ENCODE data around the gene LURAP1L.

Gene LURAP1L, protein sequence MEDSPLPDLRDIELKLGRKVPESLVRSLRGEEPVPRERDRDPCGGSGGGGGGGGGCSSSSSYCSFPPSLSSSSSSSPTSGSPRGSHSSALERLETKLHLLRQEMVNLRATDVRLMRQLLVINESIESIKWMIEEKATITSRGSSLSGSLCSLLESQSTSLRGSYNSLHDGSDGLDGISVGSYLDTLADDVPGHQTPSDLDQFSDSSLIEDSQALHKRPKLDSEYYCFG

GRCh38 chr9:12774861-12775678 is at the start of gene LURAP1L:
LURAP1L (plus strand) TSS chr9:12775020; CDS start chr9:12775716, 696 bp downstream.
- DNase-seq = no peak

DNA sequence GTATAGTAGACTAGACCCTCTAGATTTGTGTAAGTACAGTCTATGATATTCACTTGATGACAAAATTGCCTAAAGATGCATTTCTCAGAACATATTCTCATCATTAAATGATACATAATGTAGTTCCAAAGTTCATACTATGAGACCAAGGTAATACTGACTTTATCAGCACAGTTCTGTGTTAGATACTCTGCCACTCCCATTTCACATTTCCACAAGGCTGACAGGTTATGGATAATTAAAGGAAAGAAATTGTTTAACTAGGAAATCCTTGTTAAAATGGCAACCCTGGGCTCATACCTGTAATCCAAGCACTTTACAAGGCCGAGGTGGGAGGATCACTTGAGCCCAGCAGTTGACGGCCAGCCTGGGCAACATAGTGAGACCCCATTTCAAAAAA is 48.0 kb upstream of the LURAP1L start:
- DNase-seq = no peak

- DNase-seq = no peak
Observed at GRCh38 chr9:12730198-12730597, 44.6 kb upstream of the LURAP1L start.

GRCh38 chr9:12730927-12731326 is 43.9 kb upstream of the LURAP1L start:
- DNase-seq = no peak

DNA sequence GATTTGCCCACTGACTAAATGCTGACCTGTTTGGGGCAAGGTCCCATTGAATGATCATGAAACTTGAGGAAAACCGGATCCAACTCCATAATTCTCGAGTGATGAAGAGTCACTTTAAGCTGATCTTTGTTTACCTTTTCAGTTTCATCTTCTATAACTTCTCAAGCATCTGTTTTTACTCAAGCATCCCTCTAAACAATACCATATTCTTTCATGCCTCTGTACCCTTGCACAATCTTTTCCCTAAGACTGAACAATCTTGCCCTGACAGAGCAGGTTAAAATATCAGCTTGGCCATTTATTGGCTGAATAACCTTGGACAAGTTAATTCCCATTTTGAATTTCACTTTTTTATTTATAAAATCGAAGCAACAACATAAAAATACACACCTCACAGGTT is 41.8 kb upstream of the LURAP1L start:
- no peak for DNase-seq

GRCh38 chr9:12735665-12736064 is 39.2 kb upstream of the LURAP1L start:
- no peak for DNase-seq

DNA sequence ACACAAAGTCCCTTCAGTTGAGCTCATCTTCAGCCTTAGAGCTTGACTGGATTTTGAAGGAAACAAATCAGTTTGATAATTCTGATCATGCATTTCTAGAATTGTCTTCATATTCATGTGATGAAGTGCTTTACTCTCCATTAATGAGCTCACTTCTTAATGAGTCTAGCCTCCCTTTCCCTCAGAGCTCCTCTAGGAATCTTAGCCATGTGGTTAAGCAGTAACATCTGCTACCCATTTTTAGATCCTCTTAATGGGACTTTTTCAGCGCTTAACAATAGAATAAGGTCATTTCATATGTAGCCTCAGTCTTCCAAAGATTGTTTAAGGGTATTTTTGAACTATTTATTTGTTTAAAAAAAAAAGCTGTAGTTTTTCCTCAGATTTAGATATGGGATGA is 36.9 kb upstream of the LURAP1L start:
- no peak for DNase-seq

- no peak for DNase-seq
Observed at GRCh38 chr9:12739014-12739652, 35.7 kb upstream of the LURAP1L start.

GRCh38 chr9:12740845-12741244 is 34.0 kb upstream of the LURAP1L start:
- DNase-seq = no peak

- DNase-seq = no peak
Observed at GRCh38 chr9:12748016-12748415, 26.8 kb upstream of the LURAP1L start.

GRCh38 chr9:12748954-12749353 is 25.9 kb upstream of the LURAP1L start:
- no peak for DNase-seq

DNA sequence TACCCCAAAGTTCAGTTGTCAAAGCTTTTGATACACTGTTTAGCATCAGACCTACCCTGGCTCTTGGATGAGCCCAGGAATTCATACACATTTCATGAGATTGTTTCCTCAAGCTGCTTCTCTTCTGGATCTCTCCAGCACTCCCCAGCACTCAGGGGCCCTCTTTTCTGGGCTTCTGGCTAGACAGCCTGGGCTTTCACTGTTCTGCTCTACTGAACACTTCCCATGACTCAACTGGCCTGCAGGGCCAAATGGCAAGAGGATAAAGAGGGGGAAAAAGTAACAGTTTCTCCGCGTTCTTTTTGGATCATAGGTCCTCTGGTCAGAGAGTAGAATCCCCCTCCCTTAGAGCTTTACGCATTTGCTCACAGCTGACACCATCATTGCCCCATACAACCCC is 20.9 kb upstream of the LURAP1L start:
- no peak for DNase-seq

DNA sequence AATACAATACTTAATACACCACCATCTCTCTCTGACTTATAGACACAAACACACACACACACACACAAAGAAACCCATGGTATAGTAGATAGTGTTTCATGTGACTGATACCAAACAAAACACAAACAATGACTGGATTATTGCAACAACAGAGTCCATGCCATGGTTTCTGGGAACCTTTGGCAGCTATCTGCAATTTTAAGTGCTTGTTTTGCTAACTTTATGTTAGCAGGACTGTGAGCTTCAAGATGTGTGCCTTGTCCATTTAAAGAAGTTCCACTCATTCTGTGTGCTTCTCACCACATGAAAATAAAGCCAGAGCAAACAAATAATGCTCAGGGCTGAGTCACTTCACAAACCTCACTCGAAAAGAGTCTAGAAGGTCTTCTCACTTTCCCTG is 15.1 kb upstream of the LURAP1L start:
- no peak for DNase-seq

- DNase-seq = no peak
Observed at GRCh38 chr9:12760758-12761157, 14.1 kb upstream of the LURAP1L start.

DNA sequence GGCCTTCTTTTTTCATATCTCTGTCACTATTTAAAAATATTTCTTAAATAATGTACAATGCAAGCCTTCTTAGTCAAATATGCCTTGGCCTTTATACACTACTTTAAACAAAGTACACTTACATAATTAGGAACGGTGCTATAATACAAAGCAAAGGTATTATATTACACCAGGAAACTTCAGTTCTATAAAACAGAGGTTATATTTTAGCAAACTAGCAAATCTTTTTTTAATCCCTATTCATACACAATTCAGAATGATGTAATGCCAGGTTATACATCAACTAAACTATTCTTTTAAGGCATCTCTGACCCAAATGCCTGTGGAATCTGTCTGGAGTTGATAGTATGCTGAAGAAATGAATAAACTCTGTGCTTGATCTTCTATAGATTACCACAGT is 10.7 kb upstream of the LURAP1L start:
- no peak for DNase-seq

GRCh38 chr9:12765088-12765798 is 9.6 kb upstream of the LURAP1L start:
- DNase-seq = no peak

GRCh38 chr9:12766357-12766756 is 8.5 kb upstream of the LURAP1L start:
- no peak for DNase-seq

- no peak for DNase-seq
Observed at GRCh38 chr9:12770261-12770660, 4.6 kb upstream of the LURAP1L start.

- no peak for DNase-seq
Observed at GRCh38 chr9:12771891-12772290, 2.9 kb upstream of the LURAP1L start.

DNA sequence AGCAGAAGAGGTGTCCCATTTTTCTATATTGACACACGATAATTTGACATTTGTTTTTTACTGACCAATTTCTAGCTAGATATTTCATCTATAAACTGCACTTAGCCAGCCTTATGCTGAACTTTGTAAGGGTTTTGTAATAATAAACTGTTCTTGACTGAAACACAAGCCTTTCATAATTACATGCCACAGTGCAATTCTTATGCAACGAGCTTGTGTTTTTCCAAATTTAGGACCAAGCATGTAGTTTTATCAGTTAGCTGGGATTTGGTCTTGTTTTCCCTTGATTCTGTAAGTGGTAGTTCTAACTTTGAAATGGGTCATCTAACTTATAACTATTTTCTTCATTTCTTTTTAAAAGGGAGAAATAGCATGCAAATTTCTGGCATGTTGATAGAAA is 1.3 kb upstream of the LURAP1L start:
- no peak for DNase-seq

GRCh38 chr9:12775679-12776512 is 1.1 kb downstream of the LURAP1L start:
- DNase-seq = no peak

GRCh38 chr9:12776513-12777055 is 1.8 kb downstream of the LURAP1L start:
- no peak for DNase-seq
